HepG2 (cell line): ENCODE results near the gene WNT10A. TPM values are rescaled to one million over a fixed set of nuclear protein-coding genes. Genes with fewer than 3 reads are reported as not detected.

Source experiments
- polyA plus RNA-seq, 8 experiments: library from polyadenylated mRNA; depleted of rRNA in 3 of 8; stranded (reverse) in 7 of 8; unstranded in 1 of 8; fragments of >200 nt; fragmentation: Illumina TruSeq in 4 of 8; extraction: Trizol in 4 of 8; gene quantifications; 2 replicates each; pipeline versions ENCODE4 v1.2.1 to v1.2.3, GENCODE V29; 2011 to 2016; ENCODE audit warnings: low read depth in 4 of 8, missing spikeins in 1 of 8, mixed read lengths in 1 of 8; ENCODE audit not compliant: insufficient read depth in 1 of 8
- small RNA-seq, 3 experiments: library from RNA; depleted of rRNA; stranded (forward); fragments of <200 nt; gene quantifications; one replicate each; pipeline ENCODE3, GENCODE V24; 2012; ENCODE audit warnings: low read depth in 2 of 3, low replicate concordance in 1 of 3; ENCODE audit not compliant: insufficient read length in 3 of 3, insufficient read depth in 2 of 3
- total RNA-seq, 5 experiments: library from RNA; depleted of rRNA; stranded (reverse); fragments of >200 nt; fragmentation: Illumina TruSeq; extraction: Trizol; gene quantifications; 2 replicates each; pipeline ENCODE4 v1.2.3, GENCODE V29; 2016; ENCODE audit warnings: low read depth in 1 of 5

WNT10A gene
- total and polyA plus RNA-seq, 2 of the 13 experiments (the other 11 are each of a cell fraction or from before 2014, with no cell fraction given), result 0.03 TPM; not detected in 1

Small RNA genes within 50 kb of the gene (small RNA-seq; reads per million reads assigned to genes)
- 0 reads per million in 3 experiments for gene RNU6-642P

Other genes with a start within 250 kb of the WNT10A start
- gene ZNF142, start 221.2 kb upstream of the WNT10A start, total RNA-seq (2016; rRNA removed; fragmentation: Illumina TruSeq; extraction: Trizol), result 10.4 and 11.4 TPM in 2 replicates
- 4.8 and 5.9 TPM in 2 replicates for gene ZNF142, start 221.2 kb upstream of the WNT10A start, polyA plus RNA-seq (2011; rRNA removed)
- gene BCS1L, start 221.2 kb upstream of the WNT10A start, total RNA-seq (2016; rRNA removed; fragmentation: Illumina TruSeq; extraction: Trizol), result 52.1 and 76.0 TPM in 2 replicates
- 48.1 and 48.9 TPM in 2 replicates for gene BCS1L, start 221.2 kb upstream of the WNT10A start, polyA plus RNA-seq (2011; rRNA removed)
- gene RNF25, start 208.8 kb upstream of the WNT10A start, total RNA-seq (2016; rRNA removed; fragmentation: Illumina TruSeq; extraction: Trizol), result 37.0 and 37.1 TPM in 2 replicates
- gene RNF25, start 208.8 kb upstream of the WNT10A start, polyA plus RNA-seq (2011; rRNA removed), result 87.6 and 91.8 TPM in 2 replicates
- gene STK36, start 208.8 kb upstream of the WNT10A start, total RNA-seq (2016; rRNA removed; fragmentation: Illumina TruSeq; extraction: Trizol), result 17.6 and 45.9 TPM in 2 replicates
- 83.5 and 102 TPM in 2 replicates for gene STK36, start 208.8 kb upstream of the WNT10A start, polyA plus RNA-seq (2011; rRNA removed)
- gene TTLL4, start 170.0 kb upstream of the WNT10A start, total RNA-seq (2016; rRNA removed; fragmentation: Illumina TruSeq; extraction: Trizol), result 77.5 and 78.0 TPM in 2 replicates
- gene TTLL4, start 170.0 kb upstream of the WNT10A start, polyA plus RNA-seq (2011; rRNA removed), result 84.6 and 85.5 TPM in 2 replicates
- 106 and 157 TPM in 2 replicates for gene CYP27A1, start 98.7 kb upstream of the WNT10A start, total RNA-seq (2016; rRNA removed; fragmentation: Illumina TruSeq; extraction: Trizol)
- gene CYP27A1, start 98.7 kb upstream of the WNT10A start, polyA plus RNA-seq (2011; rRNA removed), result 266 and 314 TPM in 2 replicates
- gene PRKAG3, start 49.0 kb upstream of the WNT10A start, total RNA-seq (2016; rRNA removed; fragmentation: Illumina TruSeq; extraction: Trizol), result not detected in 2 replicates
- not detected in 2 replicates for gene PRKAG3, start 49.0 kb upstream of the WNT10A start, polyA plus RNA-seq (2011; rRNA removed)
- 0.20 TPM in 1 of 2 replicates, not detected in the other for gene WNT6, start 21.0 kb upstream of the WNT10A start, total RNA-seq (2016; rRNA removed; fragmentation: Illumina TruSeq; extraction: Trizol)
- 0.09 TPM in 1 of 2 replicates, not detected in the other for gene WNT6, start 21.0 kb upstream of the WNT10A start, polyA plus RNA-seq (2011; rRNA removed)
- not detected in 2 replicates for gene CDK5R2, start 78.8 kb downstream of the WNT10A start, total RNA-seq (2016; rRNA removed; fragmentation: Illumina TruSeq; extraction: Trizol)
- not detected in 2 replicates for gene CDK5R2, start 78.8 kb downstream of the WNT10A start, polyA plus RNA-seq (2011; rRNA removed)
- gene FEV, start 104.3 kb downstream of the WNT10A start, total RNA-seq (2016; rRNA removed; fragmentation: Illumina TruSeq; extraction: Trizol), result not detected in 2 replicates
- gene FEV, start 104.3 kb downstream of the WNT10A start, polyA plus RNA-seq (2011; rRNA removed), result not detected in 2 replicates
- gene CRYBA2, start 112.6 kb downstream of the WNT10A start, total RNA-seq (2016; rRNA removed; fragmentation: Illumina TruSeq; extraction: Trizol), result not detected in 2 replicates
- not detected in 2 replicates for gene CRYBA2, start 112.6 kb downstream of the WNT10A start, polyA plus RNA-seq (2011; rRNA removed)
- not detected in 2 replicates for gene CFAP65, start 160.7 kb downstream of the WNT10A start, total RNA-seq (2016; rRNA removed; fragmentation: Illumina TruSeq; extraction: Trizol)
- gene CFAP65, start 160.7 kb downstream of the WNT10A start, polyA plus RNA-seq (2011; rRNA removed), result 0.03 and 0.05 TPM in 2 replicates
- gene IHH, start 180.1 kb downstream of the WNT10A start, total RNA-seq (2016; rRNA removed; fragmentation: Illumina TruSeq; extraction: Trizol), result 0.15 and 0.42 TPM in 2 replicates
- gene IHH, start 180.1 kb downstream of the WNT10A start, polyA plus RNA-seq (2011; rRNA removed), result 0.10 TPM in 1 of 2 replicates, not detected in the other